DOHH2 (cell line): Measurements from ENCODE around the gene UNC13A.

Experiments used
- H3F3A ChIP-seq: fragments of 200-600 bp; sonication (generic), shearing (Covaris generic); 2 replicates; pipeline ENCODE4 v1.6.0; 2016; ENCODE audit warnings: antibody characterized with exemption, mild to moderate bottlenecking; ENCODE audit not compliant: control insufficient read depth, insufficient read depth
- H3K27ac ChIP-seq: fragments of 200-600 bp; sonication (generic); 2 replicates; pipeline ENCODE4 v1.5.1; 2014; ENCODE audit warnings: low read depth, mild to moderate bottlenecking, low read length, moderate library complexity
- H3K27me3 ChIP-seq: fragments of 200-600 bp; sonication (generic); 2 replicates; pipeline ENCODE4 v1.6.1; 2014; ENCODE audit warnings: mild to moderate bottlenecking, low read length, mixed read lengths; ENCODE audit not compliant: control insufficient read depth
- H3K36me3 ChIP-seq: fragments of 200-600 bp; sonication (generic); 2 replicates; pipeline ENCODE4 v1.6.1; 2014; ENCODE audit warnings: mild to moderate bottlenecking, low read length, moderate library complexity, mixed read lengths; ENCODE audit not compliant: control insufficient read depth
- H3K4me1 ChIP-seq: fragments of 200-600 bp; sonication (generic); 2 replicates; pipeline ENCODE4 v1.6.1; 2014; ENCODE audit warnings: mild to moderate bottlenecking, low read length, mixed read lengths; ENCODE audit not compliant: control insufficient read depth
- H3K4me2 ChIP-seq: fragments of 200-600 bp; sonication (generic); 2 replicates; pipeline ENCODE4 v1.6.0; 2014; ENCODE audit warnings: mild to moderate bottlenecking, low read length, moderate library complexity
- H3K4me3 ChIP-seq: fragments of 200-600 bp; sonication (generic); 2 replicates; pipeline ENCODE4 v1.5.1; 2014; ENCODE audit warnings: mild to moderate bottlenecking, low read length, mixed read lengths
- H3K79me2 ChIP-seq: fragments of 200-600 bp; sonication (generic); 2 replicates; pipeline ENCODE4 v1.6.1; 2014; ENCODE audit warnings: mild to moderate bottlenecking, low read length, mixed read lengths; ENCODE audit not compliant: control insufficient read depth
- H3K9me2 ChIP-seq: fragments of 200-600 bp; sonication (generic); replicated peaks from 2 replicates; pipeline ENCODE4 v1.6.1; 2014; ENCODE audit warnings: mild to moderate bottlenecking, low read length, mixed read lengths; ENCODE audit not compliant: control insufficient read depth
- H3K9me3 ChIP-seq: fragments of 200-600 bp; sonication (generic); 2 replicates; pipeline ENCODE4 v1.6.1; 2014; ENCODE audit warnings: antibody characterized with exemption, low read length, mixed read lengths; ENCODE audit not compliant: control insufficient read depth, insufficient read depth
- H4K20me1 ChIP-seq: fragments of 200-600 bp; sonication (generic); 2 replicates; pipeline ENCODE4 v1.6.0; 2014; ENCODE audit warnings: low read depth, mild to moderate bottlenecking, antibody characterized with exemption, low read length, moderate library complexity; ENCODE audit not compliant: control insufficient read depth, insufficient read depth
- EZH2phosphoT487 ChIP-seq: fragments of 200-600 bp; sonication (generic); IDR thresholded peaks from 2 replicates; pipeline ENCODE4 v1.6.1; 2017; ENCODE audit warnings: borderline replicate concordance, mild to moderate bottlenecking, antibody characterized with exemption, low read length, moderate library complexity, mixed read lengths
- TF ChIP-seq, protein P1 (sequence below): fragments of 200-600 bp; sonication (generic); IDR thresholded peaks from one replicate; pipeline ENCODE4 v1.5.1; 2014; ENCODE audit warnings: antibody characterized with exemption, mild to moderate bottlenecking, low read depth, low read length; ENCODE audit not compliant: poor library complexity, severe bottlenecking

The UNC13A gene

DNA sequence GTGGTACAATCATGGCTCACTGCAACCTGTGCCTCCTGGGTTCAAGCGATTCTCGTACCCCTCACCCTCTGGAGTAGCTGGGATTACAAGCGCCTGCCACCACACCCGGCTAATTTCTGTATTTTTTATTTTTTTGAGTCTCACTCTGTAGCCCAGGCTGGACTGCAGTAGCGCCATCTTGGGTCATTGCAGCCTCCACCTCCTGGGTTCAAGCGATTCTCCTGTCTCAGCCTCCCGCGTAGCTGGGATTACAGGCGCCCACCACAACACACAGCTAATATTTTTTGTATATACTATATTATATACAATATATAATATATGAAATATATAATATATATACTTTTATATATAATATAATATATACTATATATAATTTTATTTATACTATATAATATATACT is 80.2 kb downstream of the UNC13A start:
- Histone ChIP-seq H3F3A (peaks cover 15% of the 10 kb centered on the region), H3K4me3 (no peak overlapping the region), H4K20me1 (no peaks in the 10 kb centered on the region), H3K79me2 (no peaks in the 10 kb centered on the region), H3K36me3 (no peaks in the 10 kb centered on the region), H3K4me1 (peaks cover 30% of the 10 kb centered on the region), H3K4me2 (no peak overlapping the region), H3K27ac (no peak overlapping the region), H3K9me3 (no peaks in the 10 kb centered on the region), H3K9me2 (no peaks in the 10 kb centered on the region), H3K27me3 (peaks cover 4% of the 10 kb centered on the region)
- TF ChIP-seq EZH2phosphoT487: no peak
- TF ChIP-seq, protein P1, sequence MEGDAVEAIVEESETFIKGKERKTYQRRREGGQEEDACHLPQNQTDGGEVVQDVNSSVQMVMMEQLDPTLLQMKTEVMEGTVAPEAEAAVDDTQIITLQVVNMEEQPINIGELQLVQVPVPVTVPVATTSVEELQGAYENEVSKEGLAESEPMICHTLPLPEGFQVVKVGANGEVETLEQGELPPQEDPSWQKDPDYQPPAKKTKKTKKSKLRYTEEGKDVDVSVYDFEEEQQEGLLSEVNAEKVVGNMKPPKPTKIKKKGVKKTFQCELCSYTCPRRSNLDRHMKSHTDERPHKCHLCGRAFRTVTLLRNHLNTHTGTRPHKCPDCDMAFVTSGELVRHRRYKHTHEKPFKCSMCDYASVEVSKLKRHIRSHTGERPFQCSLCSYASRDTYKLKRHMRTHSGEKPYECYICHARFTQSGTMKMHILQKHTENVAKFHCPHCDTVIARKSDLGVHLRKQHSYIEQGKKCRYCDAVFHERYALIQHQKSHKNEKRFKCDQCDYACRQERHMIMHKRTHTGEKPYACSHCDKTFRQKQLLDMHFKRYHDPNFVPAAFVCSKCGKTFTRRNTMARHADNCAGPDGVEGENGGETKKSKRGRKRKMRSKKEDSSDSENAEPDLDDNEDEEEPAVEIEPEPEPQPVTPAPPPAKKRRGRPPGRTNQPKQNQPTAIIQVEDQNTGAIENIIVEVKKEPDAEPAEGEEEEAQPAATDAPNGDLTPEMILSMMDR: no peak

DNA sequence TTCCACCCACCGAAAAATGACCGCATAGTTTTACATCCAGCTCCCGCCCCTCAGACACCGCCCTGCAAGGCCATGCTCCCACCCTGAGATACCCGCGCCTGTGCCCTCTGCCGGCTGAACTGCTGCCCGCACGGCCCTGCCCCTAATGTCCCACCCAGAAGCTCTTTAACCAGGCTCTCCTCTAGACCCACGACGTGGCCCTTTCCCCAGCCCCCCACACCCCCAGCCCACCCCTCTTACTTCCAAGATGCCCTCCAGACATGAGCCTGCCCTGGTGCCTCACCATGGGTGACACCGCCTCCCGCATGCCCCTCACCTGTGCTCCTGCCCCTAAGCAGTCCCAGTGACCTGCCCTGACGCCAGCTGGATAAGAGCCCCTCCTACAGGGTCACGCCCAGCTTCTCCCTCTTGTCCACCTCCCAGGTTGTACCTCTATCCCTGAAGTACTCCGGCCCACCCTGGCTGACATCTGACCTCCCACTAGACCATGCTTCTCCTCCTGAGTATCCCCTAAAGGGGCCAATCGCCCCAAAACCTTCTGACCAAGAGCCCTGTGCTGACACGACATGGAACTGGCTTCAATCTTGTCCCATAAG is 81.5 kb downstream of the UNC13A start:
- TF ChIP-seq EZH2phosphoT487: no peak
- TF ChIP-seq, protein P1: no peak
- Histone ChIP-seq H3K27me3 (peaks cover 10% of the 10 kb centered on the region), H3K9me3 (no peaks in the 10 kb centered on the region), H3F3A (peaks cover 15% of the 10 kb centered on the region), H4K20me1 (no peaks in the 10 kb centered on the region), H3K9me2 (no peaks in the 10 kb centered on the region), H3K4me2 (peak overlapping the region; percentile 72), H3K4me1 (peaks cover 38% of the 10 kb centered on the region), H3K4me3 (peak overlapping the region; percentile 76), H3K36me3 (no peaks in the 10 kb centered on the region), H3K79me2 (no peaks in the 10 kb centered on the region), H3K27ac (no peak overlapping the region)

DNA sequence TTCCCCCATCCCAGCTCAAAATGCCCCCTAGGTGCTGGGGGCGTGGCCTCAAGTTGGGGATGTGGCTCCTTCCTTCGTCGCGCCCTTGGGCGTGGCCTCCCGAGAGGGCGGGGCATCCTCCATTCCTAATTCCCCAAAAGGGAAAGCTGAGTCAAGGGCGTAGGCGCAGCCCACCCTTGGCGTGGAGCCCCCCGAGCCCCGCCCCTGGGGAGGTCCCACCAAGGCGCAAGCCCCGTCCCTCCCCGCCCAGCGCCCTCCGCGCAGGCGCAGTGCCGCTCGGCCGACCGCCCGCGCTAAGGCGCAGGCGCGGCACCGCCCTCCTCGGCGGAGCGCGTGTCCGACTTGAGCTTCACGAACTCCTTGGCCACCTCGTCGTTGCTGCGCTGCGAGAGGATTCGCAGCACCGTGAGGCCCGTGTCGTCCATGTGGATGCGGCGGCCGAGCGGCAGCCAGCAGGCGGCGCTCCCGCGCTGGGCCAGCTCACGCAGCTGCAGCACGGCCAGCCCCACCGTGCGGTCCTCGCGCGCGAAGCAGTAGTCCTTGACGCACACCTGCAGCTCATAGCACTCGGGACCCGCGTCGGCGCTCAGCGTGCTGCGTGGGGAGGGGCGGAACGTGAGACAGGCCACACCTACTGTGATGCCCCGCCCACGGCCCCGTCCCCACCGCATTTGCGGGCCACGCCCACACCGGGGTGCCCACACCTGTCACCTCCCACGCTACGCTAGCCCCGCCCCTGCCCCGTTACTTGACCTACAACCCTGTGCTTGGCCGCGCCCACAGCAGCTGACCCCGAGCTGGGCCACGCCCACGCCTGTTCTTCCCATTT is 82.2 kb downstream of the UNC13A start:
- peaks cover 10% of the 10 kb centered on the region for H3K27me3 ChIP-seq
- H3K9me3 ChIP-seq: no peaks in the 10 kb centered on the region
- H3K9me2 ChIP-seq: no peaks in the 10 kb centered on the region
- no peaks in the 10 kb centered on the region for H4K20me1 ChIP-seq
- peak overlapping the region; percentile 72 for H3K4me2 ChIP-seq
- peaks cover 38% of the 10 kb centered on the region for H3K4me1 ChIP-seq
- peak overlapping the region; percentile 67 for H3K27ac ChIP-seq
- no peaks in the 10 kb centered on the region for H3K36me3 ChIP-seq
- H3K79me2 ChIP-seq: no peaks in the 10 kb centered on the region
- H3K4me3 ChIP-seq: peak overlapping the region; percentile 76
- TF ChIP-seq, protein P1: peak; percentile 64
- TF ChIP-seq EZH2phosphoT487: no peak
- H3F3A ChIP-seq: peaks cover 15% of the 10 kb centered on the region
